Measurements from ENCODE around the gene CDKN2B.
A peak's percentile ranks its signal among the peaks of the same experiment; 100 is the strongest.

Gene CDKN2B

DNA sequence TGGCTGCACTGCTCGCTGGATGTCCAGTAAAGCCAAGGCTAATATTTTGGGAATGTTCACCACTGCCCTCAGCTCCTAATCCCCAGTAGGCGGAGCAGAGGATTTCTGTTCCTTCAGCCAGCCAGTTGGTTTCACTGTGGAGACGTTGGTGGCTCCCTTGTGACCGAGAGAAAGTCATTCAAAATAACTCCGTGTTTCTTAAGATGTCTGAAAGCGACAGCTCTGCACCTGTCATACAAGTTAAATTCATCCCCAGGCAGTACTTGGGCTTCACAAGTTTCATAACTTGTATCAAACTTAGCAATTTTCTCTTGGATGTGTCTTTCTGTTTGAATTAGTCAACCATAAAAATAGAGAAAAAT is 382 bp upstream of the CDKN2B start:
- Mint-ChIP-seq H3K9me3 (no peaks in the 10 kb centered on the region), H3K36me3 (no peaks in the 10 kb centered on the region), H3K27me3 (peaks cover 28% of the 10 kb centered on the region), H3K4me3 (peak overlapping the region; percentile 96), H3K27ac (peak overlapping the region; percentile 73), H3K4me1 (peaks cover 35% of the 10 kb centered on the region)
- ATAC-seq = peak; percentile 53

DNA sequence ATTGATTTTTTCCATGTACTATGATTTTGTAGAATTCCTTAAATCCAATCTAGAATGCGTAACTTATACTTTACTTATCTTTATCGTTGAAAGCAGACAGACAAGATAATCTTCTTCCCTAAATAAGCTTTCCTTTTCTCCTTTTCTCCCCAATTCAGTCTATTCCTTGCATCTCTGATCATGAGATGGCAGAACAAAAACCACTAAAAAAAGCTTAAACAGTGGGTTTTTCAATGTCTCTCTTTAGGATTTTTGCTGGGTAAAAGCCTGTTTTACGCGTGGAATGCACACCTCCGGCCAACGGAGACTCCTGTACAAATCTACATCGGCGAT is 755 bp downstream of the CDKN2B start:
- H3K9me3 Mint-ChIP-seq = no peaks in the 10 kb centered on the region
- ATAC-seq = no peak
- H3K4me3 Mint-ChIP-seq = peak overlapping the region; percentile 96
- peak overlapping the region; percentile 73 for H3K27ac Mint-ChIP-seq
- peaks cover 35% of the 10 kb centered on the region for H3K4me1 Mint-ChIP-seq
- peaks cover 38% of the 10 kb centered on the region for H3K27me3 Mint-ChIP-seq
- no peaks in the 10 kb centered on the region for H3K36me3 Mint-ChIP-seq

DNA sequence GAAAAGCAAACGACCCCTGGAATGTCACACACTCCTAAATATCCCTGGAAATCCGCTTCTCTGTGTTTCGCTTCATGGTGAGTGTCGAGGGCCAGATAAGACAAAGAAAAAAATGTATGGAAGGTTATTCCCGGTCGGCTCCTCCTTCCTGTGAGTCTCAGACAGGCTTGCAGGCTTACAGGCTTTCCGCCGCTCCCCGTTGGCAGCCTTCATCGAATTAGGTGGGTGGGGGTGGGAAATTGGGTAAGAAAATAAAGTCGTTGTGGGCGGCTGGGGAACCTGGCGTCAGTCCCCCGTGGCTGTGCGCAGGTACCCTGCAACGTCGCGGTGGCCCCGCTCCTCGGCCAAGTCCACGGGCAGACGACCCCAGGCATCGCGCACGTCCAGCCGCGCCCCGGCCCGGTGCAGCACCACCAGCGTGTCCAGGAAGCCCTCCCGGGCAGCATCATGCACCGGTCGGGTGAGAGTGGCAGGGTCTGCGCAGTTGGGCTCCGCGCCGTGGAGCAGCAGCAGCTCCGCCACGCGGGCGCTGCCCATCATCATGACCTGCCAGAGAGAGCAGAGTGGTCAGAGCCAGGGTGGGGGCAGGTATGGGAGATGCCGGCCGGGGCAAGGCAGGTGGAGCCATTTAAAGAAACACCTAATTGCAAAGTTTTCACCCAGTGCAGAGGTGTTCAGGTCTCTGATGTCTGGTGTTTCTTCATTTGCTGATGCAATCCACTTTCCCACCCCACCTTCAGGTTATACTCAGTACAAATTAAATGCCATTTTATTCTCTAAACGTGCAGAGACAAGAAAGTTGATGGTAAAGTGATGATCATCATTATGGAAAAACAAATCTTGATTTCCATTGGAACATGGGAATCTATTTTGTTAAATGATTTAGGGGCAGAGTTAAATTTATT is 3.2 kb downstream of the CDKN2B start:
- Mint-ChIP-seq H3K4me1 (peaks cover 35% of the 10 kb centered on the region), H3K9me3 (no peaks in the 10 kb centered on the region), H3K36me3 (no peaks in the 10 kb centered on the region), H3K27ac (no peak overlapping the region), H3K27me3 (peaks cover 38% of the 10 kb centered on the region), H3K4me3 (peak overlapping the region; percentile 10)
- ATAC-seq = no peak

DNA sequence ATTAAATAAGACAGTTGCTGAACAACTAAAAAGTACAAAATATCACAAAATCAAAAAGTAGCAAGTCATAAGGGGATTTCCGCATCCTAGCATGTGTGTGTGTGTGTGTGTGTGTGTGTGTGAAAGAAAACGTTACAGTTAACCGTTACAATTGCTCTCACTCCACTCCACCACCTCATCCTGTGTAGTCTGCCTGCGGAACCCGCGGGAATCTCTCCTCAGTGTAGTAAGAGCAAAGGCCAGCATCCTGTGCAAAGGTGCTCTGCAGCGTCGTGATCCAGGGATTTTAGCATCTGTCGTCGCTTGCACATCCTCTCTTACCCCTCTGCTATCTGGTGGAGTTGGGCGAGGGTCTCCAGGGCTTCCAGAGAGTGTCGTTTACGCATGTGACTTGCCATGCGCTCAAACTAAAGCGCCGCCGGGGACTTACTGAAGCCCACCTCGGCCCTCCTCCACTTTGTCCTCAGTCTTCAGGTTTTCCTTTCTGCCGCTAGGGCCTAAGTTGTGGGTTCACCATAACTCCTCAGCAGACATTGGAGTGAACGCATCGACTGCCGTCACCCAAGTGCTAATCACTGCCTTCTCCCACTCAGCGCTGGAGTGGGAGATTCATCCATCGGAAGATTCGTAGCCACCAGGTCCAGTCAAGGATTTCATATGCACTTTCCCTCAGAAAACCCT is 3.9 kb downstream of the CDKN2B start:
- Mint-ChIP-seq H3K4me1 (peaks cover 30% of the 10 kb centered on the region), H3K27ac (no peak overlapping the region), H3K4me3 (no peak overlapping the region), H3K9me3 (no peaks in the 10 kb centered on the region), H3K27me3 (peaks cover 38% of the 10 kb centered on the region), H3K36me3 (no peaks in the 10 kb centered on the region)
- ATAC-seq = no peak

- ATAC-seq = no peak
- H3K9me3 Mint-ChIP-seq = no peaks in the 10 kb centered on the region
- peaks cover 18% of the 10 kb centered on the region for H3K4me1 Mint-ChIP-seq
- peaks cover 4% of the 10 kb centered on the region for H3K36me3 Mint-ChIP-seq
- H3K27me3 Mint-ChIP-seq = peaks cover 30% of the 10 kb centered on the region
- no peak overlapping the region for H3K4me3 Mint-ChIP-seq
- no peak overlapping the region for H3K27ac Mint-ChIP-seq
Observed at GRCh38 chr9:22002038-22002437, 7.1 kb downstream of the CDKN2B start.

GRCh38 chr9:21998026-21998425 is 11.1 kb downstream of the CDKN2B start:
- H3K4me1 Mint-ChIP-seq = peaks cover 22% of the 10 kb centered on the region
- peaks cover 5% of the 10 kb centered on the region for H3K36me3 Mint-ChIP-seq
- H3K27me3 Mint-ChIP-seq = no peaks in the 10 kb centered on the region
- H3K4me3 Mint-ChIP-seq = no peak overlapping the region
- H3K27ac Mint-ChIP-seq = no peak overlapping the region
- no peaks in the 10 kb centered on the region for H3K9me3 Mint-ChIP-seq
- ATAC-seq = no peak

GRCh38 chr9:21997480-21997879 is 11.6 kb downstream of the CDKN2B start:
- peaks cover 22% of the 10 kb centered on the region for H3K4me1 Mint-ChIP-seq
- no peaks in the 10 kb centered on the region for H3K27me3 Mint-ChIP-seq
- no peak for ATAC-seq
- H3K9me3 Mint-ChIP-seq = no peaks in the 10 kb centered on the region
- peaks cover 5% of the 10 kb centered on the region for H3K36me3 Mint-ChIP-seq
- no peak overlapping the region for H3K4me3 Mint-ChIP-seq
- H3K27ac Mint-ChIP-seq = no peak overlapping the region

GRCh38 chr9:21996858-21997257 is 12.2 kb downstream of the CDKN2B start:
- no peak overlapping the region for H3K4me3 Mint-ChIP-seq
- no peaks in the 10 kb centered on the region for H3K27me3 Mint-ChIP-seq
- H3K4me1 Mint-ChIP-seq = peaks cover 22% of the 10 kb centered on the region
- no peaks in the 10 kb centered on the region for H3K9me3 Mint-ChIP-seq
- H3K27ac Mint-ChIP-seq = no peak overlapping the region
- no peak for ATAC-seq
- peaks cover 5% of the 10 kb centered on the region for H3K36me3 Mint-ChIP-seq

GRCh38 chr9:21996438-21996837 is 12.7 kb downstream of the CDKN2B start:
- H3K4me3 Mint-ChIP-seq = peak overlapping the region; percentile 99
- H3K27ac Mint-ChIP-seq = peak overlapping the region; percentile 100
- H3K9me3 Mint-ChIP-seq = no peaks in the 10 kb centered on the region
- H3K36me3 Mint-ChIP-seq = peaks cover 5% of the 10 kb centered on the region
- H3K4me1 Mint-ChIP-seq = peaks cover 22% of the 10 kb centered on the region
- H3K27me3 Mint-ChIP-seq = no peaks in the 10 kb centered on the region
- no peak for ATAC-seq

DNA sequence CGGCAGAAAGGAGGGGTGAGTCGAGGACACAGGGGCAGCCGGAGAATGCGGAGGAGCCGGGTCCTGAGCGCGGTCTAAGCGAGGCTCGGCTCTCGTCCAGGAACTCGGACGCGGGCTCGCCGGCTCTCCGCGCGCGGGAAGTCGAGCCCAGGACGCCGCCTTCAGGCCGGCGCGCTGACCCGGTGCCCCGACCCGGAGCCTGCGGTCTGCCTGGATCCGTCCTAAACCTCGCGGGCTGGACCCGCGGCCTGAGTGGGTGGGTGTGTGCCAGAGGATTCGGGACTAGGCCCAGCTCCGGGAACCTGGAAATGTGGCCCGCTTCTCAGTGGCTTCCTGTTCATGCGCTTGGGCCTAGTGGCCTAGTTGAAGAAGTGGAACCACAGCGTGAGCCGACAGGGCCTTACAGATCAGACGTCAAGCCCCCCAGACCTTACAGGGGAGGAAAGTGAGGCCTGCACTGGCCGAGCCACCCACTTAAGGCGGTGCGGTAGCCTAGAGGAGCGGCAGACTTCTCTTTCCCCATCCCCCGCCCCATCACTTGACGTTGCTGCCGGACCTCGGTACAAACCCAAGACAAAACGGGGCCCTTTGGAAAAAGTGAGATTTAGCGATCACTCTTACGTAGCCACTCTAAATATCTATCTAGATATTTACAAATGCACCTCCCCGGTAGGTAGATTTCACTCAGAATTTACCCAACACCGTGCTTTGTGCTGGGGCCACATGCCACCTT is 13.3 kb downstream of the CDKN2B start:
- Mint-ChIP-seq H3K36me3 (peaks cover 5% of the 10 kb centered on the region), H3K27me3 (no peaks in the 10 kb centered on the region), H3K4me3 (peak overlapping the region; percentile 99), H3K9me3 (no peaks in the 10 kb centered on the region), H3K27ac (peak overlapping the region; percentile 100), H3K4me1 (peaks cover 22% of the 10 kb centered on the region)
- peak; percentile 42 for ATAC-seq

DNA sequence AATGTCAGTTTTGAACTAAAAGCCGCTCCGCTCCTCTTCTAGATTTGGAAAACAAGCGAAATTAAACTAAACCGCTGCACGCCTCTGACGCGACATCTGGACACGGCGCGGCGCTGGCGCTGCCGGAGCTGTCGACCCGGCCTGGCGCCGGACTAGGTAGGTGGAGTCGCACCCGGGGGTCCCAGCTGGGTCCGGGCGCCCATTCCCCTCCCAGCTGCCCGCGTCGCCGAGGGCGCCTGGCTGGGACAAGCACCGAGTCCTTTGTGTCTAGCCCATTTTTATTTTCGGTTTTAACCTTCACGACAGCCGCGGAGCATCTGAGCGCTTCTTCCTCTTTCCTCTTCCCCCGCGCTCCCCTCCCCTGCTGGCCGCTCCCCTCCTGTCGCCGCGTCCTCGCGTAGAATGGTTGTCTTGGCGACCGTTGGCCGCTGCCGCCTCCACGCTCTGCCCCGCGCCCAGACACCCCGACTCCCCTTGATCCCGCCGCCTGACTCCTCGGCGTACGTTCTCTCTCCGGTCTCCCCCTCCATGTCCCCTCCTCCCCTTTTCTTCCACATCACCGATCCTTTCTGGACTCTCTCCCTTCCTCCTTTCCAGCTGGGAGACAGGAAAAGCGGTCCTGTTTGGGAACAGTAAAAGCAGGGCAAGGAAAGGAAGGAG is 14.0 kb downstream of the CDKN2B start:
- peaks cover 11% of the 10 kb centered on the region for H3K36me3 Mint-ChIP-seq
- no peaks in the 10 kb centered on the region for H3K9me3 Mint-ChIP-seq
- peak; percentile 90 for ATAC-seq
- H3K4me1 Mint-ChIP-seq = peaks cover 26% of the 10 kb centered on the region
- peak overlapping the region; percentile 100 for H3K27ac Mint-ChIP-seq
- H3K4me3 Mint-ChIP-seq = peak overlapping the region; percentile 99
- peaks cover 4% of the 10 kb centered on the region for H3K27me3 Mint-ChIP-seq

- H3K27ac Mint-ChIP-seq = peak within 1 kb of the TSS; percentile 100
- H3K36me3 Mint-ChIP-seq = peaks cover 15% of the 10 kb centered on the region
- H3K27me3 Mint-ChIP-seq = peaks cover 9% of the 10 kb centered on the region
- H3K4me3 Mint-ChIP-seq = peak within 1 kb of the TSS; percentile 99
- no peaks in the 10 kb centered on the region for H3K9me3 Mint-ChIP-seq
- peak; percentile 73 for ATAC-seq
- H3K4me1 Mint-ChIP-seq = peaks cover 32% of the 10 kb centered on the region
Observed at GRCh38 chr9:21994556-21995005, 14.5 kb downstream of the CDKN2B start, which contains the start of gene CDKN2B-AS1. Gene CDKN2B-AS1 (plus strand): TSS chr9:21994791.

DNA sequence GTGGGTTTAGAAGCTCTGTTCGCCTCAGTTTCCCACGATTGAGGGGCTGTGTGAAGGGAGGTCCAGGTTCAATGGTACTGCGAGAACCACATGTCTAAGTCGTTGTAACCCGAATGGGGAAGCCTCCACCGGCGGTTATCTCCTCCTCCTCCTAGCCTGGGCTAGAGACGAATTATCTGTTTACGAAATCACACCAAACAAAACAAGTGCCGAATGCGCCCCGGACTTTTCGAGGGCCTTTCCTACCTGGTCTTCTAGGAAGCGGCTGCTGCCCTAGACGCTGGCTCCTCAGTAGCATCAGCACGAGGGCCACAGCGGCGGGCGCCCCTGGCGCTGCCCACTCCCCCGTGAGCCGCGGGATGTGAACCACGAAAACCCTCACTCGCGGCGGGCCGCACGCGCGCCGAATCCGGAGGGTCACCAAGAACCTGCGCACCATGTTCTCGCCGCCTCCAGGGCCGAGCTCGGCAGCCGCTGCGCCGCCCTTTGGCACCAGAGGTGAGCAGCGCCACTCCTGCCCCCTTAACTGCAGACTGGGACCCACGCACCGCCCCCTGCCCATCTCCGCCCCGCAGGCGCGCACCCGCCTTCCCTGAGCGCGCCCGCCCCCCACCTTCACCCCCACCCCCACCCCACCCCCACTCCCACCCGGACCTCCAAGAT is 15.1 kb downstream of the CDKN2B start, which contains the start of gene CDKN2A:
CDKN2A (minus strand) TSS at position 500 of the 663 bp plus-strand sequence.
- Mint-ChIP-seq H3K27ac (peak within 1 kb of the TSS; percentile 100), H3K4me1 (peaks cover 34% of the 10 kb centered on the region), H3K4me3 (peak within 1 kb of the TSS; percentile 99), H3K36me3 (peaks cover 17% of the 10 kb centered on the region), H3K27me3 (peaks cover 15% of the 10 kb centered on the region), H3K9me3 (no peaks in the 10 kb centered on the region)
- ATAC-seq = peak; percentile 73

DNA sequence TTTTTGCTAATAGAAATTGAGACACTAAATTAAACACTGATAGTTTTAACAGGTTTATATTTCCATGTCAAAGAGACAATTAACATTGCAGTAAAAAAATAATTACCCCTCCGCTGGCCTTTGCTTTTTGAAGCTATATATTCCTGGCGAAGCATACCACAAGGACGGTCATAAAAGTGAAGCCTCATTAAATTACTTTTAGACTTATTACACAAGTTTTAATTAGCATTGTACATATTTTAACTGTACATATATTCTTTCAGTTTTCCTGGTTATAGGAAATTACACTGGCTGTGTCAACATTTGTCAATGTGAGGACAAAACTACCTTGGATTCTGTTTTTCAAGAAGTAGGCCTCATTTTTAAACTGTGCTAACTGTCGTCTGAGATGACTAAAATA is 16.1 kb downstream of the CDKN2B start:
- H3K9me3 Mint-ChIP-seq = no peaks in the 10 kb centered on the region
- H3K36me3 Mint-ChIP-seq = peaks cover 17% of the 10 kb centered on the region
- H3K4me3 Mint-ChIP-seq = peak overlapping the region; percentile 99
- H3K4me1 Mint-ChIP-seq = peaks cover 34% of the 10 kb centered on the region
- H3K27ac Mint-ChIP-seq = peak overlapping the region; percentile 100
- ATAC-seq = no peak
- H3K27me3 Mint-ChIP-seq = peaks cover 24% of the 10 kb centered on the region
